Measurements from ENCODE around the gene LHFPL4.

DNA sequence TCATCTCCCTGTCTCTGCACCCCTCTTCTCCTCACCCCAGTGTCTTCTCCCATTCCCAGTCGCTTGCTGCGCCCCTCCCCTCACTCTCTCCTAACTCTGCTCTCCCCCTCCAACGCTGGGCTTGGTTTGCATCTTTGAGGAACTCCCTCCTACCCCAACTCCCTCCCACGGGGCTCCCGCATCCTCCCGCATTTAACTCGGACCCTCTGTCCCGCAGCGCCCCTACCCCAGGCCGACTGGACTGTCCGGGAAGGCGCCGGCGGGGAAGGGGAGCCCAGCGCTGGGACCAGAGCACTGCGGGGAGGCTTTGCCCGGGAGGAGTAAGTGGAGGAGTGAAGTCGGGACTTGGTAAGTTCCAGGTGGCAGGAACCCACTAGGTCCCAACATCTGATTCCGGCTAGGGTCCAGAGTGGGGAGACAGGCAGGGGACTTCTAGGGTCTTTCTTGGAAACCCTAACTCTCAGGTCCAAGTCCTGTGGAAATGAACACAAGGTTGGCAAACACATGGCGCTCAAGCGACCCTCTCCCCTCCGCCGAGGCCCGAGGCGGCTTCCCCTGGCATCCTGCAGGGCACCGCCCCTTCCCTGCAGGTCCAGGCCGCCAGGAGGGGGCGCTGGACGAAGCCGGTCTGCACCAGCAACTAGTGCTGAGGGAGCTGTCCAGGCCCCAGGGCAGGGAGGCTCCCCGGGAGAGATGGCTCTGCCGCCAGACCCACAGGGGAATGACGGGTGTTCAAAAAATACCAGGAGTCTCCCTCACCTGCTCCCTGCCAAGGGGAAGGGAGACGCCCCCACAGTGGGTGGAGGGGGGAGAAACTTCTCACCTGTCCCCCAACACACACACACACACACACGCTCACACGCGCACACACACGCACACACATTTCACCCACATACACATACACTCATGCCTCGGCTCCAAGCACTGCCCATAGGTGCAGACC is 53.2 kb downstream of the LHFPL4 start:
- no peak for TF ChIP-seq MAFK (IDR thresholded peaks at IDR 0.05; ENCODE audit: low read length)
- TF ChIP-seq ZNF263 (CRISPR knock-in tag; IDR thresholded peaks at IDR 0.05; ENCODE audit: borderline replicate concordance): no peak
- TF ChIP-seq BCL6 (CRISPR knock-in tag; IDR thresholded peaks at IDR 0.05): no peak
- no peak for TF ChIP-seq ATF1 (CRISPR knock-in tag; IDR thresholded peaks at IDR 0.05)
- TF ChIP-seq ATF1 (tag; IDR thresholded peaks at IDR 0.05): no peak
- no peak for TF ChIP-seq BMI1 (IDR thresholded peaks at IDR 0.05; ENCODE audit: low read length)
- no peak for TF ChIP-seq FOXP4 (CRISPR knock-in tag; IDR thresholded peaks at IDR 0.05; ENCODE audit: borderline replicate concordance)
- no peak for TF ChIP-seq ESRRA (IDR thresholded peaks at IDR 0.05; ENCODE audit: borderline replicate concordance, low read depth)
- TF ChIP-seq RFX1 (IDR thresholded peaks at IDR 0.05): no peak

Data from K562 (cell line).